Endothelial cell of umbilical vein (primary cell): ENCODE results near the gene JUP. TPM values are rescaled to one million over a fixed set of nuclear protein-coding genes. Genes with fewer than 3 reads are reported as not detected.

Experiments
- BruUV-seq: library from RNA; stranded (reverse); fragments of 400-500 nt; replicated peaks from 2 replicates; lab custom pipeline; 2021; lab: Mats Ljungman, UMichigan
- CTCF ChIA-PET: fragments of 300-600, 350-600 bp; sonication (Branson Sonifier 250); formaldehyde crosslinking; loops from one replicate; lab custom pipeline; 2021; ENCODE audit warnings: antibody characterized with exemption, inconsistent platforms; lab: Charles Lee
- POLR2A ChIA-PET: fragments of 300-600, 350-600 bp; sonication (Branson Sonifier 250); formaldehyde crosslinking; loops from one replicate; lab custom pipeline; 2021; ENCODE audit warnings: antibody characterized with exemption, inconsistent platforms; lab: Charles Lee
- DNase-seq: peaks from one replicate; pipeline ENCODE4 v3.0.0-alpha.2; 2011; ENCODE audit warnings: low read depth, low spot score
- FAIRE-seq: peaks from 2 replicates; lab custom pipeline; 2011; peaks lifted over from hg19 to GRCh38; lab: Jason Lieb, UNC
- H2AFZ ChIP-seq: 2 replicates; pipeline ENCODE4 v1.6.0; 2012; ENCODE audit warnings: low read depth, low read length, control low read depth, inconsistent platforms
- H3K27ac ChIP-seq: 2 replicates; pipeline ENCODE4 v1.5.1; 2011; ENCODE audit warnings: low read depth, mild to moderate bottlenecking, control low read depth, low read length, moderate library complexity; ENCODE audit not compliant: insufficient read depth
- H3K27me3 ChIP-seq, 2 experiments: 2 replicates each; pipeline versions ENCODE4 v1.6.0 to v1.6.1; 2011; ENCODE audit warnings: low read length in 2 of 2, mixed read lengths in 1 of 2; ENCODE audit not compliant: control insufficient read depth in 2 of 2, insufficient read depth in 2 of 2
- H3K36me3 ChIP-seq, 2 experiments: 2 replicates in 1 of 2; 3 replicates in 1 of 2; pipeline ENCODE4 v1.5.1; 2011; ENCODE audit warnings: low read length in 2 of 2, mild to moderate bottlenecking in 1 of 2, moderate library complexity in 1 of 2; ENCODE audit not compliant: control insufficient read depth in 2 of 2, insufficient read depth in 2 of 2; ENCODE audit errors: extremely low read depth in 1 of 2
- H3K4me1 ChIP-seq: 3 replicates; pipeline ENCODE4 v1.5.1; 2011; ENCODE audit warnings: mild to moderate bottlenecking, low read length; ENCODE audit not compliant: control insufficient read depth, insufficient read depth; ENCODE audit errors: extremely low read depth
- H3K4me2 ChIP-seq: 2 replicates; pipeline ENCODE4 v1.6.1; 2011; ENCODE audit warnings: low read length, control low read depth, mixed read lengths; ENCODE audit not compliant: insufficient read depth
- H3K4me3 ChIP-seq, 3 experiments: fragments of 200-600 bp in 1 of 3; sonication (generic), shearing (Covaris generic) in 1 of 3; replicated peaks in 1 of 3; 2 replicates each; pipeline ENCODE4 v1.5.1; 2011 to 2016; ENCODE audit warnings: control low read depth in 3 of 3, low read length in 3 of 3, mild to moderate bottlenecking in 2 of 3, inconsistent platforms in 1 of 3, low read depth in 1 of 3, moderate library complexity in 1 of 3; ENCODE audit not compliant: insufficient read depth in 1 of 3
- H3K79me2 ChIP-seq: 2 replicates; pipeline ENCODE4 v1.6.0; 2012; ENCODE audit warnings: low read length, inconsistent platforms; ENCODE audit not compliant: control insufficient read depth, insufficient read depth
- H3K9ac ChIP-seq: replicated peaks from 2 replicates; pipeline ENCODE3; 2011; ENCODE audit warnings: low read length, control low read depth; ENCODE audit not compliant: insufficient read depth; ENCODE audit errors: extremely low read depth
- H3K9me1 ChIP-seq: replicated peaks from 3 replicates; pipeline ENCODE4 v1.6.0; 2011; ENCODE audit warnings: mild to moderate bottlenecking, low read length; ENCODE audit not compliant: control insufficient read depth, insufficient read depth; ENCODE audit errors: extremely low read depth
- H3K9me3 ChIP-seq: replicated peaks from 2 replicates; pipeline ENCODE4 v1.5.1; 2012; ENCODE audit warnings: low read length, inconsistent platforms; ENCODE audit not compliant: control insufficient read depth, insufficient read depth
- H4K20me1 ChIP-seq: replicated peaks from 2 replicates; pipeline ENCODE3; 2011; ENCODE audit warnings: mild to moderate bottlenecking, low read length; ENCODE audit not compliant: control insufficient read depth, insufficient read depth; ENCODE audit errors: extremely low read depth
- CTCF ChIP-seq, 2 donors: IDR thresholded peaks; 1 replicate in 1 of 2; 2 replicates in 1 of 2; pipeline ENCODE4 v1.5.1; 2011; ENCODE audit warnings: low read length in 2 of 2, mild to moderate bottlenecking in 2 of 2, moderate library complexity in 2 of 2, control low read depth in 1 of 2, inconsistent platforms in 1 of 2, low read depth in 1 of 2; ENCODE audit not compliant: insufficient read depth in 1 of 2; ENCODE audit errors: extremely low read depth in 1 of 2
- EZH2 ChIP-seq: IDR thresholded peaks from 2 replicates; pipeline ENCODE4 v1.6.1; 2012; ENCODE audit warnings: borderline replicate concordance, low read depth, mild to moderate bottlenecking, moderate library complexity, low read length, inconsistent platforms; ENCODE audit not compliant: severe bottlenecking
- FOS ChIP-seq: IDR thresholded peaks from 2 replicates; pipeline ENCODE4 v1.6.1; 2011; ENCODE audit warnings: mild to moderate bottlenecking, low read length, moderate library complexity, borderline replicate concordance; ENCODE audit not compliant: insufficient read depth
- GATA2 ChIP-seq: IDR thresholded peaks from 2 replicates; pipeline ENCODE4 v1.7.0; 2011; ENCODE audit warnings: low read depth, mild to moderate bottlenecking, moderate library complexity, mixed read lengths, low read length; ENCODE audit not compliant: insufficient read length, insufficient read depth
- JUN ChIP-seq: IDR thresholded peaks from 2 replicates; pipeline ENCODE4 v1.6.1; 2011; ENCODE audit warnings: borderline replicate concordance, low read depth; ENCODE audit not compliant: insufficient read length, insufficient read depth
- MAX ChIP-seq: IDR thresholded peaks from 2 replicates; pipeline ENCODE4 v1.6.1; 2011; ENCODE audit not compliant: insufficient read depth, insufficient read length
- MYC ChIP-seq: IDR thresholded peaks from one replicate; pipeline ENCODE4 v1.6.1; 2011; ENCODE audit warnings: mild to moderate bottlenecking, low read depth, low read length
- POLR2A ChIP-seq: IDR thresholded peaks from 2 replicates; pipeline ENCODE4 v1.6.1; 2012; ENCODE audit warnings: low read depth, mild to moderate bottlenecking, control low read depth, low read length
- POLR2AphosphoS5 ChIP-seq: IDR thresholded peaks from 2 replicates; pipeline ENCODE4 v1.6.1; 2012; ENCODE audit warnings: low read depth, mild to moderate bottlenecking, control low read depth, low read length, moderate library complexity; ENCODE audit not compliant: insufficient read depth
- dilution Hi-C: fragments of 300-500 bp; cut with MboI; formaldehyde crosslinking; loops from one replicate; pipeline ENCODE4 v1.15.0; 2019; ENCODE audit warnings: low sequenced_read_pairs; ENCODE audit not compliant: extremely low pct_ligation_motif_present
- intact Hi-C: fragments of 100-400 bp; cut with micrococcal nuclease; formaldehyde crosslinking; loops from one replicate; pipeline ENCODE4 v1.10.0; 2022
- polyA plus RNA-seq, 4 experiments: library from polyadenylated mRNA; depleted of rRNA in 3 of 4; stranded (reverse) in 3 of 4; unstranded in 1 of 4; fragments of >200 nt; gene quantifications; 2 replicates each; pipeline versions ENCODE4 v1.2.1 to v1.2.3, GENCODE V29; 2011 to 2012; ENCODE audit warnings: missing spikeins in 1 of 4
- total RNA-seq: library from RNA; stranded (reverse); gene quantifications from 2 replicates; pipeline ENCODE4 v1.2.3, GENCODE V29; 2021

The JUP gene
- total and polyA plus RNA-seq, 2 donors (not counting 3 experiments of a cell fraction or from before 2014, with no cell fraction given), result 98.0 to 171 TPM

GRCh38 chr17:41823580-41823979 lies 37.1 kb upstream of the JUP start:
- no peaks in the 10 kb centered on the region for H3K4me1 ChIP-seq
- intact Hi-C loops (no loop called here), dilution Hi-C loops (no loop called here)
- H4K20me1 ChIP-seq, result no peaks in the 10 kb centered on the region
- H3K27ac ChIP-seq, result no peak overlapping the region
- H3K27me3 ChIP-seq, result no peaks in the 10 kb centered on the region
- no TSS peak for BruUV-seq
- no peak for TF ChIP-seq EZH2
- no peak for TF ChIP-seq JUN
- no peak for TF ChIP-seq MYC
- TF ChIP-seq POLR2AphosphoS5, result no peak
- no peak for TF ChIP-seq CTCF (IDR thresholded peaks at IDR 0.05; ENCODE audit: extremely low read depth in 1 of 2, insufficient read depth in 1 of 2, low read depth in 1 of 2, low read length in 2 of 2)
- no peak for TF ChIP-seq MAX
- TF ChIP-seq GATA2, result no peak
- TF ChIP-seq FOS, result no peak
- TF ChIP-seq POLR2A, result no peak
- CTCF ChIA-PET, result interaction anchor here (1.1 to 1.4 kb wide), 3 partner anchors 12 to 86 kb away, joined by 3 to 4 read pairs (median 3); partner anchors contain the start of genes KLHL11 and P3H4
- DNase-seq (no peak), FAIRE-seq (no peak)
- POLR2A ChIA-PET, result interaction anchor here (0.6 kb wide), 1 partner anchor 13 kb away, joined by 7 read pairs; no protein-coding TSS in a partner anchor
- H3K4me3 ChIP-seq, result no peak overlapping the region
- no peaks in the 10 kb centered on the region for H3K9me3 ChIP-seq
- no peaks in the 10 kb centered on the region for H3K79me2 ChIP-seq
- H3K4me2 ChIP-seq, result no peak overlapping the region
- peaks cover 6 to 26% of the 10 kb centered on the region in 2 experiments for H3K36me3 ChIP-seq
- H2AFZ ChIP-seq, result no peak overlapping the region
- H3K9ac ChIP-seq, result no peak overlapping the region
- H3K9me1 ChIP-seq, result no peaks in the 10 kb centered on the region
